Right lung (tissue), 5 donors: ENCODE results near the gene ITPKB. TPM values are rescaled to one million over a fixed set of nuclear protein-coding genes. Genes with fewer than 3 reads are reported as not detected.
A peak's percentile ranks its signal among the peaks of the same experiment; 100 is the strongest.
"Not testable (repeated sequence)": the region's sequence is repeated elsewhere in the genome, so short reads cannot be mapped to it uniquely, and the experiment has no call there.

Experiments
- DNase-seq, 2 donors: peaks; one replicate each; pipeline ENCODE4 v3.0.0-alpha.2; 2013
- polyA plus RNA-seq, 5 donors: library from polyadenylated mRNA; unstranded; fragments of 120-200 nt; gene quantifications; one replicate each; pipeline versions ENCODE4 v1.2.1 to v1.2.3, GENCODE V29; 2013; ENCODE audit warnings: inconsistent platforms in 1 of 5, low replicate concordance in 1 of 5; ENCODE audit not compliant: insufficient read length in 5 of 5, insufficient read depth in 1 of 5

The ITPKB gene
- polyA plus RNA-seq, 5 donors: 23.8 to 33.0 (median 27.3) TPM

DNA sequence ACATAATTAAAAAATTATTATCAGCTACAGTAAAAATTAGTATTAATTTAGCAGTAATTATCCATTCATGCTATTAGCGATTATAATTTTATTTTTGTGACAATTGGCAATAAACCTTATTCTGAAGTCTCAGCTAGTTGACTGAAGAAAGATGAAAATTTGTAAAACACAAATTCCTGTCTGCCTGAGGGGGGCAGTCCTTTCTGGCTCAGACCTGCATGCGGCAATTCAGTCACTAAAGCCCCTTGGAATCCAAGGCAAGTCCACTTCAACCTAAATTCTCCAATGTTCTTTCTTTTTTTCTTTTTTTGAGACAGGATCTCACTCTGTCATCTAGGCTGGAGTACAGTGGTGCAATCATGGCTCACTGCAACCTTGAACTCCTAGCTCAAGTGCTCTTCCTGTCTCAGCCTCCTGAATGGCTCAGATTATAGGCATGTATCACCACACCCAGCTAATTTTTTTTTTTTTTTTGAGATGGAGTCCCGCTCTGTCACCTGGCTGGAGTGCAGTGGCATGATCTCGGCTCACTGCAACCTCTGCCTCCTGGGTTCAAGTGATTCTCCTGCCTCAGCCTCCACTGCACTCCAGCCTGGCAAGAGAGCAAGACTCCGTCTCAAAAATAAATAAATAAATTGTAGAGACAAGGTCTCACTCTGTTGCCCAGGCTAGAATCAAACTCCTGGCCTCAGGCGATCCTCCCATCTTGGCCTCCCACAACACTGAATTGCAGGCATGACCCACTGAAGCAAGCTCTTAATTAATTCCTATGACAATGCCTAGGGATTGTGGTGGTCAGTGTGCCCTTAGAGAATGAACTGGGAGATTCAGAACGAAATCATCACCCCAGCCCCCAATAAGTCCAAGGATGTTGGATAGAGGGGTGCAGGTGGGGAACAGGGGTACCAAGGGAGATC lies 24.2 kb upstream of the ITPKB start:
- DNase-seq: no peak

GRCh38 chr1:226762055-226762454 lies 23.0 kb upstream of the ITPKB start:
- no peak for DNase-seq

- no peak for DNase-seq
Observed at GRCh38 chr1:226761322-226761721, 22.2 kb upstream of the ITPKB start.

GRCh38 chr1:226754793-226755533 lies 15.9 kb upstream of the ITPKB start:
- DNase-seq: no peak

GRCh38 chr1:226754097-226754496 lies 15.0 kb upstream of the ITPKB start:
- no peak for DNase-seq

DNA sequence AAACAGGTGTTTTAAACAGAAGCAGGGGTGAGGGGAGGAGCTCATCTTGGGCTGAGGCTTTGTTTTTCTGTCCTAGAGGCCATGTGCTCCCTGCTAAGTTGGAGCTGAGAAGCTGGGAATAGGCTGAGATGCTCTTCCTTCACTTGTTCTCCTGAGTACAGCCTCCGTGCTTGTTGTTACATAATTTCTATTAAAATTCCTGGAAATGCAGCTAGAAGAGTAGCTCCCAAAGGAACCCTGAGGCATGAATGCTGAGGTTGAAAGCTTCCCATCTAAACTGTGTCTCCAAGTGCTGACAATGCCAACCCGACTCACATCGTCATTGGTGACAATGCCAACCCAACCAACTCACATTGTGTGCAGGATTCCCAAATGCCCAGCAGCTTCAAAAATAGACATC lies 12.6 kb upstream of the ITPKB start:
- DNase-seq: no peak

- no peak for DNase-seq
Observed at GRCh38 chr1:226751214-226751613, 12.1 kb upstream of the ITPKB start.

- DNase-seq: no peak
Observed at GRCh38 chr1:226749467-226749866, 10.4 kb upstream of the ITPKB start.

DNA sequence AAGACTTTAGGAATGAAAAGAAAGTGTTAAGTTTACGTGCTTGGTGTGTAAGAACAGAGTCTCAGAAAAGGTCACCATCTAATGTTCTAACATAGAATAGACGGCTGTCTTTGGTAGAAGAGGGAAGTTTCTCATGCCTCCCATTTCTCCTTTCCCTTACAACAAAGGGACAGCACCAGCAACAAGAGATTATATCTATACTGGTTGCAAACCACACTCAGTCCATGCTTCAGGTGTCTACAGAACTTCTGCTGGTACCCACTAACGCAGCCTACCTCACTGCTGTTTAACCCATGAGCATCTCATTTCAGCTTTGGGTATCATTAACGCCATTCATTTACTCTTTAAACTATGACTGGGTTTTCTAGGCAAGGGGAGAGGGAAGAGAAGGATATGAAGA lies 9.2 kb upstream of the ITPKB start:
- no peak for DNase-seq

- DNase-seq: not testable (repeated sequence)
Observed at GRCh38 chr1:226747519-226748263, 8.6 kb upstream of the ITPKB start.

DNA sequence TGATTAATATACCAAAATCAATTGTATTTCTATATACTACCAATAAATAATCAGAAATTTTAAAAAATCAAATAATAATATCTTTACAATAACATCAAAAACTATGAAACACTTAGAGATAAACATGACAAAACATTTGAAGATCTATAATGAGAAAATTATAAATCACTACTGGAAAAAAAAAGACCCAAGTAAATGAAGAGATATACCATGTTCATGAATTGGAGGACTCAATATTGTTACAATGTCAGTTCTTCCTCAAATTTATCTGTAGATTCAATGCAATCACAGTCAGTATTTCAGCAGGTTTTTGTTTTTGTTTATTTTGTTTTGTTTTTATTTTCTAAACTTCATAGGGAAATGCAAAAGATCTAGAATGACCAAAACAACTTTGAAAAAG lies 4.2 kb upstream of the ITPKB start:
- DNase-seq: no peak

DNA sequence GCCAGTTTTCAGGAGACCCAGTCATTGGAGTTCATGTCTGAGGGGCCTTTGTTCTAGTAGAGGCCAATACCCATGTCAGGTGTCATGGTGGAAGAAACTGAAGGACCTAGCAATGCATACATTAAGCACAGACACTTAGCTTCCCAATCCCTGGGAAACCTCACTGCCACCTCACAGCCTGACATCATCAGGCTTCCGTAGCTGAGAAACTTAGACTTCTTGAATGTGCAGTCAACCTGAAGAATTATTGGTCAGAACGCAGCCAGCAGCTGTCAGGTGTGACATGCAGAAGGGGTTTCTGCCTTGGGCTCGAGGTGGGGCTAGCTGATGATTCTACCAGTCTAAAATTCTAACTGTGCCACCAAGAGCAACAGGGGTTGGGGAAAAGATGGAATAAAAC lies 1.9 kb upstream of the ITPKB start:
- no peak for DNase-seq

GRCh38 chr1:226739696-226740065 lies 599 bp upstream of the ITPKB start:
- no peak for DNase-seq

DNA sequence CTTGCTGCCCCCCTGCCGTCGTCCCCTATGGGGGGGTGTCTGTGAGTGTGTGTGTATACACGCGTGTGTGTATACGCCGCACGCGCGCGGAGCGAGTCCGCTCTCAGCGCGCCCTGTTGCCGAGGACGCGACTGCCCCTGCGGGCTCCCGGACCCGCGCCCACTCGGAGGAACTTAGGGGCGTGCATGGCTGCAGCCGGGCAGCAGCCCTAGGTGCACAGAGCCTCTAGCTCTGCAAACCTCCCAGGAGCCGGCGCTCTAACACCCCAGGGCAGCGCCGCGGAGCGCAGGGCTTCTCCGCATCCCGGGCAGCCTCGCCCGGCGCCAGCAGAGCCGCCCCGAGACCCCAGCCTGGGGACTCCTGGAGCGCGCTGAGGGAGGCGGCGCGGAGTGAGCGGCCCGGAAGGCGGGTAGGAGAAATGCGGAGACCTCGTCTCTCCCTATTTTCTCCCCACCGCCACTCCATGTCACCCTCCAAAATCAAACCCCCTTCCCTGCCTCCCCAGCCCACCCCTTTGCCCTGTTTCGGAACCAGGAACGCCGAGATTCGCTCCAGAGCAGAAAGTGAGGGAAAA lies 574 bp downstream of the ITPKB start:
- DNase-seq: peak in 1 of 2 donors; percentile 48

- peak in 1 of 2 donors; percentile 38 for DNase-seq
Observed at GRCh38 chr1:226737819-226738420, 1.2 kb downstream of the ITPKB start.

DNA sequence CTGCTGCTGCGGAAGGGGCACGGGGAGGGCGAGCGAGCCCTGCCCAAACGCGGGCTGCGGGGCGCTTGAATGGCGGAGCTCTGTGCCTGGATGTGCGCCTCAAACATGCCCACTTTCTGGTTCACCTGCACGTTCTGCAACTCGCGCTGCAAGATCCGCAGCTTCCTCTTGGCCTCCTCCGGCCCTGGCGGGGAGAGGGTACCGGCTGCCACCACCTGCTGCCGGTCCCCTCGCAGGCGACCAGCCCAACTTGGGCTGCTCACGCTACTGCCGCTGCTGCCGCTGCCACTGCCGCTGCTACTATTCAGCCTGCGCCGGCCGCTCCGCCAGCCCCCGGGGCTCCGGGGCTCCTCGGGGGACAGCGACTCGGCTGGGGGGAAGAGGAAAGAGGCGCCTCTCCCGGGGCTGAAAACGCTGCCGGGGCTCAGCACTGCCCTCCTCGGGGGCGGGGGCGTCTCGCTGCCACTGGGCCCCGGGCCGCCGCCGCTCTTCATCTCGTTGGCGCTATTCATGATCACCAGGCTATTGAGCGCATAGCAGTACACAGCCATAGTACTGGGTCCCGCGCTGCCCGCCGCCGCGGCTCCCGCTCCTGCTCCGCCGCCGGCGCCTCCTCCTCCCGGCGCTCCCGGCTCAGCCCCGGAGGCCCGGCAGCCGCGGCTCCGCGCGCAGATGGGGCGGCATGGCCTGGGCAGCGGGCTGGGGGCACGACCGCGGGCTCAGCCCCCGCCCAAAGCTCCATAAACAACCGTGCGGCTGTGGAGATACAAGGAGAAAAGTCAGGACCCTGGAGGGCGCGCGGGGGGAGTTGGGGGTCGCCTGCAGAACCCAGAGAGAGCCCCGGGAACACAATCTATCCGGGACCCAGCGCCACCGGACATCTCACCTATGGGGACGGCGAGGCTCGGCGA lies 1.9 kb downstream of the ITPKB start:
- DNase-seq: peak in 1 of 2 donors; percentile 34

DNA sequence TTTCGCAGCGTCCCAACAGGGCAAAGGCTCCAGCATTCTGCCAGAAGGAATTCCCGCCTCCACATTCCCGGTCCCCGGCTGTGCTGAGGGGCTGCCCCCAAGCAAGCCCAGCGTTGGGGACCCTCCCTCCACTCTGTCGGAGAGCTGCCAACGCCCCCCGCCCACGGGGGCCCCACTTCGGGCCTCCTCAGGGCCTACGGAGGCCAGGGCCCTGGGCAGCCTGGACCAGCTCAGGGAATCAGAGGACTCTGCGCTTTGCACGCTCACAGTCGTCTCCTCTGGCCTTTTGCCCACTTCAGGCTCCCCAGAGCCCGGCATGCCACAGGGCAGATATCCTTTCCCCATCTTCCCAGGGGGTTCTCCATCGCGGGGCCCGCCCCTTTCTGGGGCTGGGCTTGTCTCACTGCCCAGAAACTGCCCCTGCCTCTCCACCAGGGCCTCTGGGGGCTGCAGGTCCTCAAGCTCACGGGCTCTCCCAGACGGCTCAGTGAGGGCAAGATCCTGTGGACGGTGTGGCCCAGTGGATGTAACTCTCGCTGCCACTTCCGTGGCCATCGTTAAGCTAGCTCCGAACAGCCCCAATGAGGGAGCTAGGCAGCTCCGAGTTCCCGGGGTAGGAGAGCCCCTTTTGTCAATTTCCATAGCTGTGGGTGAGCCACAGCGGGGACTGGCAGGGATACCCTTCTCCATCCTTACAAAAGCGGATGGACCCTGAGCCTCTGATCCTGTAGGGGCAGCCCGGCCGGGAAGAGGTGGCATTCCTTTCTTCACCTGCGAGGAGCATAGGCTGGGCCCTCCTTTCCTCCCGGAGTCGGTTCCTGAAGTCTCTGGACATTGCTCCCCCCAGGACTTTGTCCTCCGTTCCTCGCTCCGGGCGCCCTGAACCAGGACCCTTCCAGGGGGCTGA lies 2.8 kb downstream of the ITPKB start:
- DNase-seq: no peak

DNA sequence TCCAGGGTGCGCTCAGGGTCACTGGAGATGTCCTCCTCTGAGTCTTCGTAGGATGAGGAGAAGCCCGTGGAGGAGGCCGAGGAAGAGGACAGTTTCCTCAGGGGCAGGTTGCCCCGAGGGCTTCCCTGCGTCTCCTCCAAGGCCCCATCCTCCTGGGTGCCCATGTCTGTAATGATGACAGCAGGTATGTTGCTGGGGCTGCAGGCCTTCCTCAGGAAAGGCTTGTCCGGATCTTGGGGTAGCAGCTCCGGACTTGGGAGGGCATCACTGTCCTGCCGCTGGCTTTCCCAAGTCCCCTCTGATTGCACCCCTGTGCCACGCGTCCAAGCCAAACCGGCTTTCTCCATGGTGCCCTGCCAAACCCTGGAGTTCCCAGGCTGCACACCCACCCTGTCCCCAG lies 3.5 kb downstream of the ITPKB start:
- DNase-seq: no peak

- no peak for DNase-seq
Observed at GRCh38 chr1:226734611-226735153, 4.4 kb downstream of the ITPKB start.
